A204.1 (cell line): ENCODE data around the gene AGTR1.
"Not testable (repeated sequence)": the region's sequence is repeated elsewhere in the genome, so short reads cannot be mapped to it uniquely, and the experiment has no call there.

ENCODE experiments used
- FAIRE-seq: peaks from 2 replicates; lab custom pipeline; 2012; peaks lifted over from hg19 to GRCh38; lab: Jason Lieb, UNC

AGTR1 gene

GRCh38 chr3:148758303-148758884, 60.7 kb downstream of the AGTR1 start:
- FAIRE-seq = no peak

GRCh38 chr3:148759430-148759829, 61.7 kb downstream of the AGTR1 start:
- no peak for FAIRE-seq

- FAIRE-seq = no peak
These were observed 65.5 kb downstream of the AGTR1 start for GRCh38 chr3:148763156-148763680.

- no peak for FAIRE-seq
These were observed 66.6 kb downstream of the AGTR1 start for GRCh38 chr3:148763986-148764935.

- FAIRE-seq = no peak
These were observed 74.7 kb downstream of the AGTR1 start for GRCh38 chr3:148772361-148772760.

GRCh38 chr3:148772835-148773234, 75.1 kb downstream of the AGTR1 start:
- FAIRE-seq = no peak

GRCh38 chr3:148773805-148774204, 76.1 kb downstream of the AGTR1 start:
- FAIRE-seq = no peak

GRCh38 chr3:148778926-148779325, 81.2 kb downstream of the AGTR1 start:
- FAIRE-seq = no peak

- not testable (repeated sequence) for FAIRE-seq
These were observed 87.3 kb downstream of the AGTR1 start for GRCh38 chr3:148785026-148785425.

GRCh38 chr3:148786159-148786558, 88.5 kb downstream of the AGTR1 start:
- FAIRE-seq = not testable (repeated sequence)

- FAIRE-seq = no peak
These were observed 91.4 kb downstream of the AGTR1 start for GRCh38 chr3:148789146-148789545.

- no peak for FAIRE-seq
These were observed 92.2 kb downstream of the AGTR1 start for GRCh38 chr3:148789906-148790305.

- FAIRE-seq = no peak
These were observed 92.7 kb downstream of the AGTR1 start for GRCh38 chr3:148790370-148790769.

- no peak for FAIRE-seq
These were observed 93.4 kb downstream of the AGTR1 start for GRCh38 chr3:148790851-148791735.

GRCh38 chr3:148791920-148792319, 94.2 kb downstream of the AGTR1 start:
- FAIRE-seq = no peak

- FAIRE-seq = no peak
These were observed 94.8 kb downstream of the AGTR1 start for GRCh38 chr3:148792516-148792915.
